Measurements from ENCODE around the gene SCYGR4. TPM values are rescaled to one million over a fixed set of nuclear protein-coding genes. Genes with fewer than 3 reads are reported as not detected.

SCYGR4 gene
- 1 to 10 TPM in 3 of 4 donors, not detected in 1; 1.3 to 7.2 (median 1.5) TPM for total RNA-seq

- DNase-seq (ENCODE audit: low spot score in 2 of 2) = no peak
- no peak within 1 kb of the TSS for H3K27ac ChIP-seq
- H3K9me3 ChIP-seq = no peaks in the 10 kb centered on the region
- H3K27me3 ChIP-seq = no peaks in the 10 kb centered on the region
- peaks cover 2% of the 10 kb centered on the region for H3K4me1 ChIP-seq
- 77% methylated on average over 19 of the region's 20 CpGs for WGBS
- H3K36me3 ChIP-seq = no peaks in the 10 kb centered on the region
- H3K4me3 ChIP-seq = no peak within 1 kb of the TSS
- TF ChIP-seq POLR2A (IDR thresholded peaks at IDR 0.05) (no peak), EP300 (IDR thresholded peaks at IDR 0.05) (no peak), CTCF (IDR thresholded peaks at IDR 0.05) (no peak), POLR2AphosphoS5 (IDR thresholded peaks at IDR 0.05) (no peak)
Measured at GRCh38 chr2:227617316-227618230, at the start of gene SCYGR4. Gene SCYGR4, plus strand, starts transcription at chr2:227617498. Its CDS starts 0 bp downstream, at chr2:227617498.

- no peaks in the 10 kb centered on the region for H3K9me3 ChIP-seq
- WGBS = 90% methylated on average over 2 of the region's 2 CpGs
- peaks cover 3% of the 10 kb centered on the region for H3K36me3 ChIP-seq
- no peaks in the 10 kb centered on the region for H3K4me1 ChIP-seq
- no peak for DNase-seq (ENCODE audit: low spot score in 2 of 2)
- no peak overlapping the region for H3K27ac ChIP-seq
- H3K27me3 ChIP-seq = no peaks in the 10 kb centered on the region
- TF ChIP-seq POLR2AphosphoS5 (IDR thresholded peaks at IDR 0.05) (no peak), CTCF (IDR thresholded peaks at IDR 0.05) (no peak), EP300 (IDR thresholded peaks at IDR 0.05) (no peak)
- H3K4me3 ChIP-seq = no peak overlapping the region
Measured at GRCh38 chr2:227568852-227569169, 48.5 kb upstream of the SCYGR4 start.

- 37% methylated on average over 1 of the region's 1 CpG for WGBS
- DNase-seq (ENCODE audit: low spot score in 2 of 2) = no peak
- Histone ChIP-seq H3K4me1 (no peaks in the 10 kb centered on the region), H3K9me3 (no peaks in the 10 kb centered on the region), H3K27me3 (no peaks in the 10 kb centered on the region), H3K27ac (no peak overlapping the region), H3K36me3 (no peaks in the 10 kb centered on the region), H3K4me3 (no peak overlapping the region)
- TF ChIP-seq CTCF (IDR thresholded peaks at IDR 0.05) (no peak), EP300 (IDR thresholded peaks at IDR 0.05) (no peak), POLR2A (IDR thresholded peaks at IDR 0.05) (no peak), POLR2AphosphoS5 (IDR thresholded peaks at IDR 0.05) (no peak)
Measured at GRCh38 chr2:227570615-227571014, 46.7 kb upstream of the SCYGR4 start.

GRCh38 chr2:227576110-227576509, 41.2 kb upstream of the SCYGR4 start:
- TF ChIP-seq EP300 (IDR thresholded peaks at IDR 0.05) = no peak
- no peak for TF ChIP-seq POLR2A (IDR thresholded peaks at IDR 0.05)
- TF ChIP-seq POLR2AphosphoS5 (IDR thresholded peaks at IDR 0.05) = no peak
- no peak for TF ChIP-seq CTCF (IDR thresholded peaks at IDR 0.05)
- H3K9me3 ChIP-seq = no peaks in the 10 kb centered on the region
- no peak for DNase-seq (ENCODE audit: low spot score in 2 of 2)
- no peak overlapping the region for H3K4me3 ChIP-seq
- no peaks in the 10 kb centered on the region for H3K27me3 ChIP-seq
- no peaks in the 10 kb centered on the region for H3K36me3 ChIP-seq
- no peak overlapping the region for H3K27ac ChIP-seq
- no peaks in the 10 kb centered on the region for H3K4me1 ChIP-seq

- TF ChIP-seq POLR2A (IDR thresholded peaks at IDR 0.05) = no peak
- TF ChIP-seq CTCF (IDR thresholded peaks at IDR 0.05) = no peak
- no peak for TF ChIP-seq EP300 (IDR thresholded peaks at IDR 0.05)
- TF ChIP-seq POLR2AphosphoS5 (IDR thresholded peaks at IDR 0.05) = no peak
- DNase-seq (ENCODE audit: low spot score in 2 of 2) = no peak
- no peak overlapping the region for H3K27ac ChIP-seq
- H3K36me3 ChIP-seq = no peaks in the 10 kb centered on the region
- 64% methylated on average over 2 of the region's 2 CpGs for WGBS
- H3K4me1 ChIP-seq = no peaks in the 10 kb centered on the region
- no peaks in the 10 kb centered on the region for H3K9me3 ChIP-seq
- H3K27me3 ChIP-seq = no peaks in the 10 kb centered on the region
- no peak overlapping the region for H3K4me3 ChIP-seq
Measured at GRCh38 chr2:227576812-227577211, 40.5 kb upstream of the SCYGR4 start.
